GM19351 (cell line): ENCODE measurements around the gene FBXO15.

ENCODE experiments used
- ATAC-seq: cut with Tn5 transposase; IDR thresholded peaks from one replicate; pipeline ENCODE4 v1.9.1; 2021; ENCODE audit warnings: mild to moderate bottlenecking, moderate library complexity; ENCODE audit not compliant: unreplicated experiment

Gene FBXO15

GRCh38 chr18:74153793-74154192 lies 6.2 kb upstream of the FBXO15 start:
- ATAC-seq = no peak

GRCh38 chr18:74153377-74153776 lies 5.7 kb upstream of the FBXO15 start:
- no peak for ATAC-seq

GRCh38 chr18:74152857-74153256 lies 5.2 kb upstream of the FBXO15 start:
- ATAC-seq = no peak

GRCh38 chr18:74152270-74152669 lies 4.6 kb upstream of the FBXO15 start:
- no peak for ATAC-seq

- ATAC-seq = no peak
Measured at GRCh38 chr18:74149878-74150277, 2.2 kb upstream of the FBXO15 start.

GRCh38 chr18:74148543-74149070 lies 973 bp upstream of the FBXO15 start:
- peak; percentile 25 for ATAC-seq

- ATAC-seq = no peak
Measured at GRCh38 chr18:74147491-74147778, 199 bp downstream of the FBXO15 start.

- no peak for ATAC-seq
Measured at GRCh38 chr18:74146756-74147155, 878 bp downstream of the FBXO15 start.

GRCh38 chr18:74142252-74142651 lies 5.4 kb downstream of the FBXO15 start:
- ATAC-seq = no peak

GRCh38 chr18:74141667-74142066 lies 6.0 kb downstream of the FBXO15 start:
- no peak for ATAC-seq

GRCh38 chr18:74140582-74140981 lies 7.1 kb downstream of the FBXO15 start:
- no peak for ATAC-seq

- peak; percentile 86 for ATAC-seq
Measured at GRCh38 chr18:74139888-74140287, 7.7 kb downstream of the FBXO15 start.

- peak; percentile 41 for ATAC-seq
Measured at GRCh38 chr18:74139411-74139810, 8.2 kb downstream of the FBXO15 start.

GRCh38 chr18:74137920-74138538 lies 9.6 kb downstream of the FBXO15 start:
- ATAC-seq = no peak

GRCh38 chr18:74132201-74132600 lies 15.4 kb downstream of the FBXO15 start:
- no peak for ATAC-seq

- no peak for ATAC-seq
Measured at GRCh38 chr18:74131124-74131523, 16.5 kb downstream of the FBXO15 start.

- ATAC-seq = no peak
Measured at GRCh38 chr18:74128159-74128558, 19.5 kb downstream of the FBXO15 start.

GRCh38 chr18:74126684-74127655 lies 20.7 kb downstream of the FBXO15 start:
- ATAC-seq = no peak

GRCh38 chr18:74124642-74125041 lies 23.0 kb downstream of the FBXO15 start:
- ATAC-seq = no peak

GRCh38 chr18:74123200-74123599 lies 24.4 kb downstream of the FBXO15 start:
- no peak for ATAC-seq

- ATAC-seq = peak; percentile 68
Measured at GRCh38 chr18:74116633-74117554, 30.7 kb downstream of the FBXO15 start.
